ENCODE measurements around the gene AOPEP.

GRCh38 chr9:94798201-94798600 lies 71.7 kb downstream of the AOPEP start:
- no peak for TF ChIP-seq CTCF (IDR thresholded peaks at IDR 0.05)
- TF ChIP-seq POLR2A (IDR thresholded peaks at IDR 0.05), result no peak

Data from sigmoid colon (tissue), 3 donors.